ENCODE results near the gene SERP2.

The SERP2 gene

GRCh38 chr13:44414716-44415115 is 41.1 kb downstream of the SERP2 start:
- H3K4me3 ChIP-seq (ENCODE audit: insufficient read depth, low read length, poor library complexity, severe bottlenecking) = no peak overlapping the region
- H3K27ac ChIP-seq (ENCODE audit: low read depth, low read length) = no peak overlapping the region
- no peak for TF ChIP-seq CTCF (IDR thresholded peaks at IDR 0.05; ENCODE audit: insufficient read depth, low read length, poor library complexity, severe bottlenecking)
- TF ChIP-seq EZH2phosphoT487 (conservative IDR thresholded peaks at IDR 0.05; ENCODE audit: low read length) = no peak
- no peaks in the 10 kb centered on the region for H3K27me3 ChIP-seq (ENCODE audit: low read length)
- H2AFZ ChIP-seq (ENCODE audit: low read depth, low read length, severe bottlenecking) = no peak overlapping the region
- no peaks in the 10 kb centered on the region for H3F3A ChIP-seq (ENCODE audit: insufficient read depth)
- no peaks in the 10 kb centered on the region for H3K79me2 ChIP-seq (ENCODE audit: insufficient read depth, low read length)
- H3K9ac ChIP-seq (ENCODE audit: low read length) = no peak overlapping the region
- no peaks in the 10 kb centered on the region for H3K9me3 ChIP-seq (ENCODE audit: insufficient read depth, low read length)
- H4K20me1 ChIP-seq (ENCODE audit: low read depth, low read length) = no peaks in the 10 kb centered on the region
- H3K4me2 ChIP-seq (ENCODE audit: low read depth, low read length, poor library complexity, severe bottlenecking) = no peak overlapping the region
- no peaks in the 10 kb centered on the region for H3K9me2 ChIP-seq (replicated peaks; ENCODE audit: insufficient read depth, low read length)
- no peaks in the 10 kb centered on the region for H3K36me3 ChIP-seq (ENCODE audit: low read length)

GRCh38 chr13:44415815-44416214 is 42.2 kb downstream of the SERP2 start:
- no peak for TF ChIP-seq EZH2phosphoT487 (conservative IDR thresholded peaks at IDR 0.05; ENCODE audit: low read length)
- TF ChIP-seq CTCF (IDR thresholded peaks at IDR 0.05; ENCODE audit: insufficient read depth, low read length, poor library complexity, severe bottlenecking) = no peak
- H4K20me1 ChIP-seq (ENCODE audit: low read depth, low read length) = no peaks in the 10 kb centered on the region
- H3K4me3 ChIP-seq (ENCODE audit: insufficient read depth, low read length, poor library complexity, severe bottlenecking) = no peak overlapping the region
- H3K4me2 ChIP-seq (ENCODE audit: low read depth, low read length, poor library complexity, severe bottlenecking) = no peak overlapping the region
- no peaks in the 10 kb centered on the region for H3K9me2 ChIP-seq (replicated peaks; ENCODE audit: insufficient read depth, low read length)
- no peaks in the 10 kb centered on the region for H3K79me2 ChIP-seq (ENCODE audit: insufficient read depth, low read length)
- no peak overlapping the region for H3K27ac ChIP-seq (ENCODE audit: low read depth, low read length)
- H3K9me3 ChIP-seq (ENCODE audit: insufficient read depth, low read length) = no peaks in the 10 kb centered on the region
- H3K9ac ChIP-seq (ENCODE audit: low read length) = no peak overlapping the region
- H3F3A ChIP-seq (ENCODE audit: insufficient read depth) = no peaks in the 10 kb centered on the region
- no peaks in the 10 kb centered on the region for H3K36me3 ChIP-seq (ENCODE audit: low read length)
- H3K27me3 ChIP-seq (ENCODE audit: low read length) = no peaks in the 10 kb centered on the region
- no peak overlapping the region for H2AFZ ChIP-seq (ENCODE audit: low read depth, low read length, severe bottlenecking)

- Histone ChIP-seq H3K9me3 (ENCODE audit: insufficient read depth, low read length) (no peaks in the 10 kb centered on the region), H3K4me2 (ENCODE audit: low read depth, low read length, poor library complexity, severe bottlenecking) (no peak overlapping the region), H3K79me2 (ENCODE audit: insufficient read depth, low read length) (no peaks in the 10 kb centered on the region), H3K4me3 (ENCODE audit: insufficient read depth, low read length, poor library complexity, severe bottlenecking) (no peak overlapping the region), H3K9ac (ENCODE audit: low read length) (no peak overlapping the region), H4K20me1 (ENCODE audit: low read depth, low read length) (no peaks in the 10 kb centered on the region), H3K27ac (ENCODE audit: low read depth, low read length) (no peak overlapping the region), H3K9me2 (replicated peaks; ENCODE audit: insufficient read depth, low read length) (no peaks in the 10 kb centered on the region), H3F3A (ENCODE audit: insufficient read depth) (no peaks in the 10 kb centered on the region), H3K27me3 (ENCODE audit: low read length) (no peaks in the 10 kb centered on the region), H3K36me3 (ENCODE audit: low read length) (no peaks in the 10 kb centered on the region), H2AFZ (ENCODE audit: low read depth, low read length, severe bottlenecking) (no peak overlapping the region)
- TF ChIP-seq CTCF (IDR thresholded peaks at IDR 0.05; ENCODE audit: insufficient read depth, low read length, poor library complexity, severe bottlenecking) (no peak), EZH2phosphoT487 (conservative IDR thresholded peaks at IDR 0.05; ENCODE audit: low read length) (no peak)
Observed at GRCh38 chr13:44416301-44416700, 42.7 kb downstream of the SERP2 start.
